Measurements from ENCODE around the gene NEXMIF. TPM values are rescaled to one million over a fixed set of nuclear protein-coding genes. Genes with fewer than 3 reads are reported as not detected.

Gene NEXMIF
- total and polyA plus RNA-seq, 2 donors from 2014 or later: 0.54 to 6.0 TPM

GRCh38 chrX:74784629-74785028, 140.6 kb downstream of the NEXMIF start:
- Histone ChIP-seq H3K4me1 (ENCODE audit: control insufficient read depth in 2 of 3, insufficient read depth in 2 of 3, low read depth in 1 of 3, low read length in 3 of 3) (no peaks in the 10 kb centered on the region), H3K9me3 (ENCODE audit: control insufficient read depth in 2 of 3, insufficient read depth in 1 of 3, low read length in 3 of 3) (no peaks in the 10 kb centered on the region), H3K36me3 (ENCODE audit: control insufficient read depth in 2 of 3, insufficient read depth in 3 of 3, low read length in 3 of 3) (no peaks in the 10 kb centered on the region), H3K9ac (ENCODE audit: low read length in 3 of 3) (no peak overlapping the region), H3K27ac (ENCODE audit: low read depth in 2 of 2, low read length in 2 of 2) (no peak overlapping the region), H3K4me3 (ENCODE audit: low read length in 3 of 3) (no peak overlapping the region), H3K27me3 (ENCODE audit: control insufficient read depth, insufficient read depth, low read length) (no peaks in the 10 kb centered on the region)
- FAIRE-seq: no peak
- intact Hi-C loops (cut with DNase I): no loop called here
- no peak for TF ChIP-seq CTCF (IDR thresholded peaks at IDR 0.05; ENCODE audit: borderline replicate concordance, extremely low read depth, insufficient read depth)
- DNase-seq: no peak

- no peak for DNase-seq
- Histone ChIP-seq H3K9me3 (ENCODE audit: control insufficient read depth in 2 of 3, insufficient read depth in 1 of 3, low read length in 3 of 3) (no peaks in the 10 kb centered on the region), H3K36me3 (ENCODE audit: control insufficient read depth in 2 of 3, insufficient read depth in 3 of 3, low read length in 3 of 3) (no peaks in the 10 kb centered on the region), H3K27me3 (ENCODE audit: control insufficient read depth, insufficient read depth, low read length) (no peaks in the 10 kb centered on the region), H3K4me3 (ENCODE audit: low read length in 3 of 3) (no peak overlapping the region), H3K27ac (ENCODE audit: low read depth in 2 of 2, low read length in 2 of 2) (no peak overlapping the region), H3K4me1 (ENCODE audit: control insufficient read depth in 2 of 3, insufficient read depth in 2 of 3, low read depth in 1 of 3, low read length in 3 of 3) (peaks cover 0 to 2% (median 0%) of the 10 kb centered on the region in 3 donors), H3K9ac (ENCODE audit: low read length in 3 of 3) (no peak overlapping the region)
- no peak for FAIRE-seq
- no peak for TF ChIP-seq CTCF (IDR thresholded peaks at IDR 0.05; ENCODE audit: borderline replicate concordance, extremely low read depth, insufficient read depth)
- intact Hi-C loops (cut with DNase I): no loop called here
Observed at GRCh38 chrX:74781507-74782034, 143.7 kb downstream of the NEXMIF start.

- TF ChIP-seq CTCF (IDR thresholded peaks at IDR 0.05; ENCODE audit: borderline replicate concordance, extremely low read depth, insufficient read depth): no peak
- Histone ChIP-seq H3K27ac (ENCODE audit: low read depth in 2 of 2, low read length in 2 of 2) (no peak overlapping the region), H3K9me3 (ENCODE audit: control insufficient read depth in 2 of 3, insufficient read depth in 1 of 3, low read length in 3 of 3) (no peaks in the 10 kb centered on the region), H3K27me3 (ENCODE audit: control insufficient read depth, insufficient read depth, low read length) (no peaks in the 10 kb centered on the region), H3K36me3 (ENCODE audit: control insufficient read depth in 2 of 3, insufficient read depth in 3 of 3, low read length in 3 of 3) (no peaks in the 10 kb centered on the region), H3K4me3 (ENCODE audit: low read length in 3 of 3) (no peak overlapping the region), H3K4me1 (ENCODE audit: control insufficient read depth in 2 of 3, insufficient read depth in 2 of 3, low read depth in 1 of 3, low read length in 3 of 3) (peaks cover 0 to 2% (median 0%) of the 10 kb centered on the region in 3 donors), H3K9ac (ENCODE audit: low read length in 3 of 3) (no peak overlapping the region)
- DNase-seq (no peak), FAIRE-seq (no peak)
- intact Hi-C loops (cut with DNase I): no loop called here
Observed at GRCh38 chrX:74779175-74779574, 146.1 kb downstream of the NEXMIF start.

GRCh38 chrX:74774988-74775387, 150.3 kb downstream of the NEXMIF start:
- no peak overlapping the region for H3K9ac ChIP-seq (ENCODE audit: low read length in 3 of 3)
- H3K36me3 ChIP-seq (ENCODE audit: control insufficient read depth in 2 of 3, insufficient read depth in 3 of 3, low read length in 3 of 3): no peaks in the 10 kb centered on the region
- H3K27me3 ChIP-seq (ENCODE audit: control insufficient read depth, insufficient read depth, low read length): no peaks in the 10 kb centered on the region
- no peaks in the 10 kb centered on the region for H3K9me3 ChIP-seq (ENCODE audit: control insufficient read depth in 2 of 3, insufficient read depth in 1 of 3, low read length in 3 of 3)
- FAIRE-seq (no peak), DNase-seq (no peak)
- H3K4me3 ChIP-seq (ENCODE audit: low read length in 3 of 3): no peak overlapping the region
- intact Hi-C loops (cut with DNase I): no loop called here
- no peak overlapping the region for H3K27ac ChIP-seq (ENCODE audit: low read depth in 2 of 2, low read length in 2 of 2)
- no peak for TF ChIP-seq CTCF (IDR thresholded peaks at IDR 0.05; ENCODE audit: borderline replicate concordance, extremely low read depth, insufficient read depth)
- H3K4me1 ChIP-seq (ENCODE audit: control insufficient read depth in 2 of 3, insufficient read depth in 2 of 3, low read depth in 1 of 3, low read length in 3 of 3): peaks cover 0 to 2% (median 0%) of the 10 kb centered on the region in 3 donors

All from kidney (tissue), 14 donors.